HEK293 (cell line): ENCODE results near the gene IL23A.

Source experiments
- GFI1B ChIP-seq: fragments of 450-650 bp; formaldehyde crosslinking; IDR thresholded peaks from 2 replicates; pipeline ENCODE4 v1.5.1; 2016; ENCODE audit warnings: missing biosample characterization, missing genetic modification characterization
- KLF1 ChIP-seq: fragments of 450-650 bp; formaldehyde crosslinking; IDR thresholded peaks from 2 replicates; pipeline ENCODE4 v1.5.1; 2016; ENCODE audit warnings: missing biosample characterization, missing genetic modification characterization
- MYNN ChIP-seq: fragments of 450-650 bp; formaldehyde crosslinking; IDR thresholded peaks from 2 replicates; pipeline ENCODE4 v1.5.1; 2016; ENCODE audit warnings: missing biosample characterization, missing genetic modification characterization, borderline replicate concordance
- OSR2 ChIP-seq: fragments of 450-650 bp; formaldehyde crosslinking; IDR thresholded peaks from 2 replicates; pipeline ENCODE4 v1.5.1; 2016; ENCODE audit warnings: missing biosample characterization, missing genetic modification characterization
- SETDB1 ChIP-seq: IDR thresholded peaks from one replicate; pipeline ENCODE4 v1.6.1; 2017; ENCODE audit warnings: mild to moderate bottlenecking, low read length, moderate library complexity, mixed read lengths; ENCODE audit not compliant: insufficient read length
- SP2 ChIP-seq: fragments of 450-650 bp; formaldehyde crosslinking; IDR thresholded peaks from 2 replicates; pipeline ENCODE4 v1.5.1; 2016; ENCODE audit warnings: missing biosample characterization, missing genetic modification characterization
- TCF7L2 ChIP-seq: IDR thresholded peaks from 2 replicates; pipeline ENCODE4 v1.6.1; 2011; ENCODE audit warnings: low read depth, mild to moderate bottlenecking, inconsistent platforms, low read length, moderate library complexity, borderline replicate concordance
- WT1 ChIP-seq: fragments of 450-650 bp; formaldehyde crosslinking; IDR thresholded peaks from 2 replicates; pipeline ENCODE4 v1.5.1; 2016; ENCODE audit warnings: missing biosample characterization, missing genetic modification characterization
- ZBTB7A ChIP-seq: fragments of 450-650 bp; formaldehyde crosslinking; IDR thresholded peaks from 2 replicates; pipeline ENCODE4 v1.5.1; 2016; ENCODE audit warnings: low read depth, missing biosample characterization, missing genetic modification characterization
- ZFP37 ChIP-seq: fragments of 450-650 bp; formaldehyde crosslinking; IDR thresholded peaks from 2 replicates; pipeline ENCODE4 v1.5.1; 2016; ENCODE audit warnings: missing biosample characterization, missing genetic modification characterization
- ZFP69B ChIP-seq: fragments of 450-650 bp; formaldehyde crosslinking; IDR thresholded peaks from 2 replicates; pipeline ENCODE4 v1.5.1; 2016; ENCODE audit warnings: missing biosample characterization, missing genetic modification characterization
- ZNF184 ChIP-seq: fragments of 450-650 bp; IDR thresholded peaks from 2 replicates; pipeline ENCODE4 v1.5.1; 2018; ENCODE audit warnings: missing biosample characterization, mild to moderate bottlenecking, missing genetic modification characterization
- ZNF24 ChIP-seq: fragments of 450-650 bp; formaldehyde crosslinking; IDR thresholded peaks from 2 replicates; pipeline ENCODE4 v1.5.1; 2016; ENCODE audit warnings: missing biosample characterization, missing genetic modification characterization
- ZNF404 ChIP-seq: fragments of 450-650 bp; formaldehyde crosslinking; IDR thresholded peaks from 2 replicates; pipeline ENCODE4 v1.5.1; 2017; ENCODE audit warnings: missing biosample characterization, missing genetic modification characterization
- ZNF501 ChIP-seq: fragments of 450-650 bp; formaldehyde crosslinking; IDR thresholded peaks from 2 replicates; pipeline ENCODE4 v1.5.1; 2016; ENCODE audit warnings: missing biosample characterization, missing genetic modification characterization
- ZNF600 ChIP-seq: fragments of 450-650 bp; formaldehyde crosslinking; IDR thresholded peaks from 2 replicates; pipeline ENCODE4 v1.5.1; 2016; ENCODE audit warnings: missing biosample characterization, missing genetic modification characterization
- ZNF670 ChIP-seq: fragments of 450-650 bp; formaldehyde crosslinking; IDR thresholded peaks from 2 replicates; pipeline ENCODE4 v1.5.1; 2016; ENCODE audit warnings: missing biosample characterization, missing genetic modification characterization, low read depth
- ZNF707 ChIP-seq: fragments of 450-650 bp; formaldehyde crosslinking; IDR thresholded peaks from 2 replicates; pipeline ENCODE4 v1.5.1; 2016; ENCODE audit warnings: missing biosample characterization, missing genetic modification characterization
- ZNF76 ChIP-seq: fragments of 450-650 bp; formaldehyde crosslinking; IDR thresholded peaks from 2 replicates; pipeline ENCODE4; 2016; ENCODE audit warnings: low read depth, missing biosample characterization, missing genetic modification characterization, borderline replicate concordance
- ZNF791 ChIP-seq: fragments of 450-650 bp; formaldehyde crosslinking; IDR thresholded peaks from 2 replicates; pipeline ENCODE4 v1.5.1; 2016; ENCODE audit warnings: missing biosample characterization, missing genetic modification characterization
- TF ChIP-seq, protein P1 (sequence below): fragments of 450-650 bp; formaldehyde crosslinking; conservative IDR thresholded peaks from 2 replicates; pipeline ENCODE4 v1.5.1; 2016; ENCODE audit warnings: low read depth, missing biosample characterization, missing genetic modification characterization
- TF ChIP-seq, protein P2 (sequence below): fragments of 450-650 bp; formaldehyde crosslinking; IDR thresholded peaks from 2 replicates; pipeline ENCODE4 v1.5.1; 2016; ENCODE audit warnings: missing biosample characterization, missing genetic modification characterization
- TF ChIP-seq, protein P3 (sequence below): fragments of 450-650 bp; formaldehyde crosslinking; optimal IDR thresholded peaks from 2 replicates; pipeline ENCODE3; 2016; ENCODE audit warnings: missing biosample characterization, mild to moderate bottlenecking, missing genetic modification characterization
- TF ChIP-seq, protein P4 (sequence below): fragments of 450-650 bp; formaldehyde crosslinking; IDR thresholded peaks from 2 replicates; pipeline ENCODE4 v1.5.1; 2017; ENCODE audit warnings: missing biosample characterization, missing genetic modification characterization
- TF ChIP-seq, protein P5 (sequence below): fragments of 450-650 bp; formaldehyde crosslinking; IDR thresholded peaks from 2 replicates; pipeline ENCODE4 v1.5.1; 2016; ENCODE audit warnings: missing biosample characterization, missing genetic modification characterization

Gene IL23A

DNA sequence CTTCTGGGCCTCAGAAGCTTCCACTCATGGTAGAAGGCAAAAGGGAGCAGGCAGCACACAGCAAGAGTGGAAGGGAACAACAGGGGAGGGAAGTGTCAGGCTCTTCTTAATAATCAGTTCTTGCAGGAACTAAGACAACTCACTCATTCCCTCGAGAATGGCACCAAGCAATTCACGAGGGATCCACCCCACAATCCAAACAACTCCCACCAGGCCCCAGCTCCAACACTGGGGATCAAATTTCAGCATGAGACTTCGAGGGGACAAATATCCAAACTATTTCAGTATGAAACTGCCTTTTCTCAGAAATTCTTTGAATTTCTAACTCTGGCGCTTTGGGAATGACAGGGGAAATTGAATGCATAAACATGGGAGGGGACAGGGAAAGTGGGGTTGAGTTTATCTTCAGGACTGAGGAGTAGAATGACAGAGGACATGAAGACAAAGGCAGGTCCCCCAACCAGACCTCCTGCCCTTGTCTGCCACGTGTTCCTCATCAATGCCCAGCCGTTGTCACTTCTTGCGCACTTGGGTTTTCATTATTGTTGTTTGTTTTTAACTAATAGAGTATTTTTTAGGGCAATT, 48.6 kb downstream of the IL23A start (continued):
- TF ChIP-seq, protein P1, sequence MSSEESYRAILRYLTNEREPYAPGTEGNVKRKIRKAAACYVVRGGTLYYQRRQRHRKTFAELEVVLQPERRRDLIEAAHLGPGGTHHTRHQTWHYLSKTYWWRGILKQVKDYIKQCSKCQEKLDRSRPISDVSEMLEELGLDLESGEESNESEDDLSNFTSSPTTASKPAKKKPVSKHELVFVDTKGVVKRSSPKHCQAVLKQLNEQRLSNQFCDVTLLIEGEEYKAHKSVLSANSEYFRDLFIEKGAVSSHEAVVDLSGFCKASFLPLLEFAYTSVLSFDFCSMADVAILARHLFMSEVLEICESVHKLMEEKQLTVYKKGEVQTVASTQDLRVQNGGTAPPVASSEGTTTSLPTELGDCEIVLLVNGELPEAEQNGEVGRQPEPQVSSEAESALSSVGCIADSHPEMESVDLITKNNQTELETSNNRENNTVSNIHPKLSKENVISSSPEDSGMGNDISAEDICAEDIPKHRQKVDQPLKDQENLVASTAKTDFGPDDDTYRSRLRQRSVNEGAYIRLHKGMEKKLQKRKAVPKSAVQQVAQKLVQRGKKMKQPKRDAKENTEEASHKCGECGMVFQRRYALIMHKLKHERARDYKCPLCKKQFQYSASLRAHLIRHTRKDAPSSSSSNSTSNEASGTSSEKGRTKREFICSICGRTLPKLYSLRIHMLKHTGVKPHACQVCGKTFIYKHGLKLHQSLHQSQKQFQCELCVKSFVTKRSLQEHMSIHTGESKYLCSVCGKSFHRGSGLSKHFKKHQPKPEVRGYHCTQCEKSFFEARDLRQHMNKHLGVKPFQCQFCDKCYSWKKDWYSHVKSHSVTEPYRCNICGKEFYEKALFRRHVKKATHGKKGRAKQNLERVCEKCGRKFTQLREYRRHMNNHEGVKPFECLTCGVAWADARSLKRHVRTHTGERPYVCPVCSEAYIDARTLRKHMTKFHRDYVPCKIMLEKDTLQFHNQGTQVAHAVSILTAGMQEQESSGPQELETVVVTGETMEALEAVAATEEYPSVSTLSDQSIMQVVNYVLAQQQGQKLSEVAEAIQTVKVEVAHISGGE, result no peak
- no peak for TF ChIP-seq ZNF707
- TF ChIP-seq TCF7L2, result no peak
- TF ChIP-seq GFI1B (tag by site-specific recombination), result no peak
- TF ChIP-seq ZNF24 (tag by site-specific recombination), result no peak
- no peak for TF ChIP-seq ZNF76 (tag by site-specific recombination)
- TF ChIP-seq, protein P2, sequence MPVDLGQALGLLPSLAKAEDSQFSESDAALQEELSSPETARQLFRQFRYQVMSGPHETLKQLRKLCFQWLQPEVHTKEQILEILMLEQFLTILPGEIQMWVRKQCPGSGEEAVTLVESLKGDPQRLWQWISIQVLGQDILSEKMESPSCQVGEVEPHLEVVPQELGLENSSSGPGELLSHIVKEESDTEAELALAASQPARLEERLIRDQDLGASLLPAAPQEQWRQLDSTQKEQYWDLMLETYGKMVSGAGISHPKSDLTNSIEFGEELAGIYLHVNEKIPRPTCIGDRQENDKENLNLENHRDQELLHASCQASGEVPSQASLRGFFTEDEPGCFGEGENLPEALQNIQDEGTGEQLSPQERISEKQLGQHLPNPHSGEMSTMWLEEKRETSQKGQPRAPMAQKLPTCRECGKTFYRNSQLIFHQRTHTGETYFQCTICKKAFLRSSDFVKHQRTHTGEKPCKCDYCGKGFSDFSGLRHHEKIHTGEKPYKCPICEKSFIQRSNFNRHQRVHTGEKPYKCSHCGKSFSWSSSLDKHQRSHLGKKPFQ (tag by site-specific recombination), result no peak
- TF ChIP-seq, protein P3, sequence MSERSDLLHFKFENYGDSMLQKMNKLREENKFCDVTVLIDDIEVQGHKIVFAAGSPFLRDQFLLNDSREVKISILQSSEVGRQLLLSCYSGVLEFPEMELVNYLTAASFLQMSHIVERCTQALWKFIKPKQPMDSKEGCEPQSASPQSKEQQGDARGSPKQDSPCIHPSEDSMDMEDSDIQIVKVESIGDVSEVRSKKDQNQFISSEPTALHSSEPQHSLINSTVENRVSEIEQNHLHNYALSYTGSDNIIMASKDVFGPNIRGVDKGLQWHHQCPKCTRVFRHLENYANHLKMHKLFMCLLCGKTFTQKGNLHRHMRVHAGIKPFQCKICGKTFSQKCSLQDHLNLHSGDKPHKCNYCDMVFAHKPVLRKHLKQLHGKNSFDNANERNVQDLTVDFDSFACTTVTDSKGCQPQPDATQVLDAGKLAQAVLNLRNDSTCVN (tag by site-specific recombination), result no peak
- TF ChIP-seq SP2 (tag by site-specific recombination), result no peak
- TF ChIP-seq ZNF404, result no peak
- no peak for TF ChIP-seq ZNF501 (tag by site-specific recombination)
- no peak for TF ChIP-seq ZFP37 (tag by site-specific recombination)
- TF ChIP-seq ZBTB7A (tag by site-specific recombination), result no peak
- TF ChIP-seq OSR2 (tag by site-specific recombination), result no peak
- peak; percentile 40; the same call in 1 of the 2 replicates for TF ChIP-seq WT1
- TF ChIP-seq, protein P4, sequence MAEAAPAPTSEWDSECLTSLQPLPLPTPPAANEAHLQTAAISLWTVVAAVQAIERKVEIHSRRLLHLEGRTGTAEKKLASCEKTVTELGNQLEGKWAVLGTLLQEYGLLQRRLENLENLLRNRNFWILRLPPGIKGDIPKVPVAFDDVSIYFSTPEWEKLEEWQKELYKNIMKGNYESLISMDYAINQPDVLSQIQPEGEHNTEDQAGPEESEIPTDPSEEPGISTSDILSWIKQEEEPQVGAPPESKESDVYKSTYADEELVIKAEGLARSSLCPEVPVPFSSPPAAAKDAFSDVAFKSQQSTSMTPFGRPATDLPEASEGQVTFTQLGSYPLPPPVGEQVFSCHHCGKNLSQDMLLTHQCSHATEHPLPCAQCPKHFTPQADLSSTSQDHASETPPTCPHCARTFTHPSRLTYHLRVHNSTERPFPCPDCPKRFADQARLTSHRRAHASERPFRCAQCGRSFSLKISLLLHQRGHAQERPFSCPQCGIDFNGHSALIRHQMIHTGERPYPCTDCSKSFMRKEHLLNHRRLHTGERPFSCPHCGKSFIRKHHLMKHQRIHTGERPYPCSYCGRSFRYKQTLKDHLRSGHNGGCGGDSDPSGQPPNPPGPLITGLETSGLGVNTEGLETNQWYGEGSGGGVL (tag by site-specific recombination), result 0 out of 2 replicates have a peak, but pooled peaks have one; percentile 25
- TF ChIP-seq ZNF184 (tag by site-specific recombination), result no peak
- no peak for TF ChIP-seq MYNN (tag by site-specific recombination)
- no peak for TF ChIP-seq SETDB1
- TF ChIP-seq ZNF670 (tag by site-specific recombination), result no peak
- TF ChIP-seq ZNF791 (tag by site-specific recombination), result no peak
- 0 out of 2 replicates have a peak, but pooled peaks have one; percentile 15 for TF ChIP-seq ZNF600
- no peak for TF ChIP-seq ZFP69B (tag by site-specific recombination)
- peak; percentile 88 for TF ChIP-seq KLF1 (tag by site-specific recombination)
- TF ChIP-seq, protein P5, sequence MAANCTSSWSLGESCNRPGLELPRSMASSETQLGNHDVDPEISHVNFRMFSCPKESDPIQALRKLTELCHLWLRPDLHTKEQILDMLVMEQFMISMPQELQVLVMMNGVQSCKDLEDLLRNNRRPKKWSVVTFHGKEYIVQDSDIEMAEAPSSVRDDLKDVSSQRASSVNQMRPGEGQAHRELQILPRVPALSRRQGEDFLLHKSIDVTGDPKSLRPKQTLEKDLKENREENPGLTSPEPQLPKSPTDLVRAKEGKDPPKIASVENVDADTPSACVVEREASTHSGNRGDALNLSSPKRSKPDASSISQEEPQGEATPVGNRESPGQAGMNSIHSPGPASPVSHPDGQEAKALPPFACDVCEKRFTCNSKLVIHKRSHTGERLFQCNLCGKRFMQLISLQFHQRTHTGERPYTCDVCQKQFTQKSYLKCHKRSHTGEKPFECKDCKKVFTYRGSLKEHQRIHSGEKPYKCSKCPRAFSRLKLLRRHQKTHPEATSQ, result no peak
